B cell (primary cell): ENCODE data around the gene AASS. TPM values are rescaled to one million over a fixed set of nuclear protein-coding genes. Genes with fewer than 3 reads are reported as not detected.

Source experiments
- ATAC-seq: fragments of 200-7000 bp; cut with Tn5 transposase; one replicate; pipeline ENCODE4 v1.10.0; 2021; ENCODE audit warnings: low read depth, mild to moderate bottlenecking, moderate number of reproducible peaks, moderate library complexity
- CTCF ChIA-PET: fragments of 350-600 bp; sonication (Branson Sonifier 250); formaldehyde crosslinking; loops from one replicate; lab custom pipeline; 2021; ENCODE audit warnings: antibody characterized with exemption, inconsistent platforms; lab: Charles Lee
- POLR2A ChIA-PET: fragments of 350-600 bp; sonication (Branson Sonifier 250); formaldehyde crosslinking; loops from one replicate; lab custom pipeline; 2021; ENCODE audit warnings: antibody characterized with exemption; lab: Charles Lee
- DNase-seq: peaks from one replicate; pipeline ENCODE4 v3.0.0; 2013
- H2AFZ ChIP-seq: 2 replicates; pipeline ENCODE4 v1.6.1; 2012; ENCODE audit warnings: mild to moderate bottlenecking, low read depth, low read length; ENCODE audit not compliant: insufficient read depth, poor library complexity, severe bottlenecking
- H3K27ac ChIP-seq, 2 donors: 1 replicate in 1 of 2; 2 replicates in 1 of 2; pipeline ENCODE4 v1.5.1; 2012 to 2013; ENCODE audit warnings: low read length in 2 of 2, mild to moderate bottlenecking in 2 of 2, moderate library complexity in 1 of 2
- H3K27me3 ChIP-seq, 4 experiments: fragments of 200-600 bp in 1 of 4; sonication (generic) in 1 of 4; replicated peaks in 1 of 4; 1 replicate in 2 of 4; 2 replicates in 2 of 4; pipeline versions ENCODE4 v1.6.1 to v1.7.0; 2013 to 2016; ENCODE audit warnings: low read length in 3 of 4, mild to moderate bottlenecking in 2 of 4, mixed read lengths in 1 of 4, moderate library complexity in 1 of 4; ENCODE audit not compliant: insufficient read depth in 4 of 4, control insufficient read depth in 3 of 4; ENCODE audit errors: control extremely low read depth in 1 of 4
- H3K36me3 ChIP-seq, 2 experiments: replicated peaks in 1 of 2; 1 replicate in 1 of 2; 2 replicates in 1 of 2; pipeline versions ENCODE4 v1.6.1 to v1.7.1; 2013; ENCODE audit warnings: low read length in 1 of 2; ENCODE audit not compliant: insufficient read depth in 2 of 2, control insufficient read depth in 1 of 2; ENCODE audit errors: control extremely low read depth in 1 of 2, extremely low read depth in 1 of 2
- H3K4me1 ChIP-seq, 2 donors: fragments of 200-600 bp in 1 of 2; sonication (generic) in 1 of 2; 1 replicate in 1 of 2; 2 replicates in 1 of 2; pipeline versions ENCODE4 v1.5.1 to v1.6.1; 2013 to 2017; ENCODE audit warnings: low read length in 2 of 2; ENCODE audit not compliant: control insufficient read depth in 2 of 2, insufficient read depth in 2 of 2
- H3K4me2 ChIP-seq: replicated peaks from 2 replicates; pipeline ENCODE3; 2012; ENCODE audit warnings: mild to moderate bottlenecking, low read depth, low read length; ENCODE audit not compliant: poor library complexity, severe bottlenecking
- H3K4me3 ChIP-seq, 5 experiments: fragments of 200-600 bp in 1 of 5; sonication (generic) in 1 of 5; 1 replicate in 3 of 5; 2 replicates in 2 of 5; pipeline versions ENCODE4 v1.5.1 to v1.7.0; 2011 to 2016; ENCODE audit warnings: low read length in 4 of 5, mild to moderate bottlenecking in 4 of 5, low read depth in 2 of 5, control low read depth in 1 of 5, moderate library complexity in 1 of 5; ENCODE audit not compliant: insufficient read depth in 1 of 5; ENCODE audit errors: control extremely low read depth in 1 of 5, extremely low read depth in 1 of 5
- H3K79me2 ChIP-seq: fragments of 200-600 bp; sonication (generic); one replicate; pipeline ENCODE4 v1.6.0; 2016; ENCODE audit warnings: low read length; ENCODE audit not compliant: control insufficient read depth, insufficient read depth
- H3K9ac ChIP-seq: fragments of 200-600 bp; sonication (generic); 2 replicates; pipeline ENCODE4 v1.6.1; 2017; ENCODE audit warnings: mild to moderate bottlenecking, low read length, moderate library complexity
- H3K9me3 ChIP-seq, 3 donors: one replicate each; pipeline versions ENCODE4 v1.6.1 to v1.7.1; 2013; ENCODE audit warnings: low read length in 2 of 3; ENCODE audit not compliant: control insufficient read depth in 2 of 3, insufficient read depth in 1 of 3; ENCODE audit errors: control extremely low read depth in 1 of 3
- H4K20me1 ChIP-seq: 2 replicates; pipeline ENCODE4 v1.6.0; 2012; ENCODE audit warnings: mild to moderate bottlenecking, low read length; ENCODE audit not compliant: insufficient read depth, control insufficient read depth, poor library complexity, severe bottlenecking
- H3K27ac Mint-ChIP-seq: one replicate; pipeline ENCODE4 v1.8.0; 2021; ENCODE audit warnings: mixed read lengths
- H3K27me3 Mint-ChIP-seq: one replicate; pipeline ENCODE4 v1.8.0; 2021; ENCODE audit warnings: mixed read lengths
- H3K4me1 Mint-ChIP-seq: one replicate; pipeline ENCODE4 v1.8.0; 2021; ENCODE audit warnings: mixed read lengths
- H3K4me3 Mint-ChIP-seq: one replicate; pipeline ENCODE4 v1.8.0; 2021; ENCODE audit warnings: mixed read lengths
- H3K9me3 Mint-ChIP-seq: one replicate; pipeline ENCODE4 v1.8.0; 2022; ENCODE audit warnings: mixed read lengths; ENCODE audit not compliant: insufficient read depth
- EZH2 ChIP-seq: IDR thresholded peaks from 2 replicates; pipeline ENCODE4 v1.6.1; 2012; ENCODE audit warnings: borderline replicate concordance, low read depth, mild to moderate bottlenecking, moderate library complexity, low read length; ENCODE audit not compliant: insufficient read depth, poor library complexity, severe bottlenecking
- WGBS: methylation state at CpG from one replicate; pipeline ENCODE4 v1.1.5; 2013; ENCODE audit warnings: missing lambda C conversion rate; ENCODE audit not compliant: insufficient coverage; 5-methylcytosine and 5-hydroxymethylcytosine counted together
- intact Hi-C: fragments of 100-400 bp; cut with micrococcal nuclease; formaldehyde crosslinking; loops from one replicate; pipeline ENCODE4 v1.10.0; 2022
- polyA plus RNA-seq: library from polyadenylated mRNA; depleted of rRNA; stranded (reverse); fragments of >200 nt; gene quantifications from 2 replicates; pipeline ENCODE4 v1.2.3, GENCODE V29; 2012
- total RNA-seq, 2 donors: library from RNA; stranded (reverse); fragments of 120-200 nt in 1 of 2; gene quantifications; 1 replicate in 1 of 2; 2 replicates in 1 of 2; pipeline versions ENCODE4 v1.2.3 to v1.2.4, GENCODE V29; 2013 to 2022
- TF ChIP-seq, protein P1 (sequence below): fragments of 200-600 bp; IDR thresholded peaks from one replicate; pipeline ENCODE4 v1.8.0; 2022; ENCODE audit warnings: antibody characterized with exemption, mild to moderate bottlenecking

Gene AASS
- total and polyA plus RNA-seq, 2 donors (not counting 1 experiment from before 2014, with no cell fraction given), result 2.1 to 10.6 TPM

DNA sequence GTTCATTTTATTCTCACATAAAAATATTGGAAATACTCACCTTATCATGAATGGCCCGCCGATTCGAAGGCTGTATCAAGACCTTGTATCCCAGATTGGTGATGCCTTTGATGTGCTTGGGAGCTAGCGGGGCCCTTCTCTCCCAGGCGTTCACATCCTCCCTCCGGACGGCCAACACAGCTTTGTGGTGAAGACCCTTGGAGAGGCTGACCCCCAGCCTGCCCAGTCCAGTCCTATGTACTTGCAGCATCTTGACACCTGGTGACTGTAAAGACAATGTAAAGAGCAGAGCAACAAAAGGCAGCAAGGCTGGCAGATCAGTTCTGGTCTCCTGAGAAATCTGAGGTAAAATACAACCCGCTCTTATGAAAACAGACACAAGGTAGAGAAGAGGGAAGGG, 10.6 kb downstream of the AASS start:
- WGBS, result 100% methylated on average over 3 of the region's 8 CpGs
- no peak for TF ChIP-seq EZH2
- TF ChIP-seq, protein P1, sequence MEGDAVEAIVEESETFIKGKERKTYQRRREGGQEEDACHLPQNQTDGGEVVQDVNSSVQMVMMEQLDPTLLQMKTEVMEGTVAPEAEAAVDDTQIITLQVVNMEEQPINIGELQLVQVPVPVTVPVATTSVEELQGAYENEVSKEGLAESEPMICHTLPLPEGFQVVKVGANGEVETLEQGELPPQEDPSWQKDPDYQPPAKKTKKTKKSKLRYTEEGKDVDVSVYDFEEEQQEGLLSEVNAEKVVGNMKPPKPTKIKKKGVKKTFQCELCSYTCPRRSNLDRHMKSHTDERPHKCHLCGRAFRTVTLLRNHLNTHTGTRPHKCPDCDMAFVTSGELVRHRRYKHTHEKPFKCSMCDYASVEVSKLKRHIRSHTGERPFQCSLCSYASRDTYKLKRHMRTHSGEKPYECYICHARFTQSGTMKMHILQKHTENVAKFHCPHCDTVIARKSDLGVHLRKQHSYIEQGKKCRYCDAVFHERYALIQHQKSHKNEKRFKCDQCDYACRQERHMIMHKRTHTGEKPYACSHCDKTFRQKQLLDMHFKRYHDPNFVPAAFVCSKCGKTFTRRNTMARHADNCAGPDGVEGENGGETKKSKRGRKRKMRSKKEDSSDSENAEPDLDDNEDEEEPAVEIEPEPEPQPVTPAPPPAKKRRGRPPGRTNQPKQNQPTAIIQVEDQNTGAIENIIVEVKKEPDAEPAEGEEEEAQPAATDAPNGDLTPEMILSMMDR, result no peak
- Mint-ChIP-seq H3K27me3 (peaks cover 5% of the 10 kb centered on the region), H3K27ac (no peak overlapping the region), H3K4me1 (peaks cover 14% of the 10 kb centered on the region), H3K4me3 (no peak overlapping the region), H3K9me3 (no peaks in the 10 kb centered on the region)
- Histone ChIP-seq H3K4me1 (peaks cover 7 to 15% of the 10 kb centered on the region in 2 donors), H3K4me2 (no peak overlapping the region), H3K27ac (no peak overlapping the region), H3K79me2 (no peaks in the 10 kb centered on the region), H2AFZ (no peak overlapping the region), H3K9ac (no peak overlapping the region), H4K20me1 (no peaks in the 10 kb centered on the region), H3K27me3 (no peaks in the 10 kb centered on the region), H3K4me3 (no peak overlapping the region), H3K36me3 (no peaks in the 10 kb centered on the region), H3K9me3 (no peaks in the 10 kb centered on the region)
- DNase-seq (no peak), ATAC-seq (no peak)
- ChIA-PET POLR2A (no interaction called here), CTCF (interaction anchor here (0.7 kb wide), 1 partner anchor 41 kb away, joined by 3 read pairs; no protein-coding TSS in a partner anchor)
- intact Hi-C loops, result no loop called here

DNA sequence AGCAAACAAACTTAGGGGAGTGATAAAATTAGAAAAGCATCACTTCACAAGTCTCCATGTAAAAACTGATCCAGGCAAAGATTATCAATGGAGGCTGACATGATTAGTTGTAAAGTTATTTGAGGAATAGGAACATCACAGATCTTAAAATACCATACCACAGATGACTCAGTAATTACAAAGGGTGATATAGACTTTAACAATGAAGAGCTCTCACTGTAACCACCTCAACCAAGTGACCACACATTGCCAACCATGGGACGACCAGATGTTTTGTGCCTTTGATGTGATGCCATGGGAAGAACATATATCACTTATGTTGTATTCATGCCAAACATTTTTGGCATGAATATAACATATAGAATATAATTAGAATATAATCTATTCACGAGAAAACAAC, 11.7 kb downstream of the AASS start:
- no peak overlapping the region for H3K4me2 ChIP-seq
- H3K4me1 Mint-ChIP-seq, result peaks cover 7% of the 10 kb centered on the region
- no peaks in the 10 kb centered on the region for H3K9me3 ChIP-seq
- H3K36me3 ChIP-seq, result no peaks in the 10 kb centered on the region
- TF ChIP-seq, protein P1, result no peak
- no peak for TF ChIP-seq EZH2
- no peaks in the 10 kb centered on the region for H3K9me3 Mint-ChIP-seq
- H3K79me2 ChIP-seq, result no peaks in the 10 kb centered on the region
- H3K27ac Mint-ChIP-seq, result no peak overlapping the region
- no peak overlapping the region for H2AFZ ChIP-seq
- no peak overlapping the region for H3K9ac ChIP-seq
- no peak overlapping the region for H3K27ac ChIP-seq
- intact Hi-C loops, result no loop called here
- H3K27me3 ChIP-seq, result no peaks in the 10 kb centered on the region
- ChIA-PET POLR2A (no interaction called here), CTCF (no interaction called here)
- WGBS, result no CpG with 5 or more reads among the region's 2 CpGs
- ATAC-seq (no peak), DNase-seq (no peak)
- no peaks in the 10 kb centered on the region for H4K20me1 ChIP-seq
- no peak overlapping the region for H3K4me3 Mint-ChIP-seq
- peaks cover 2 to 8% of the 10 kb centered on the region in 2 donors for H3K4me1 ChIP-seq
- no peak overlapping the region for H3K4me3 ChIP-seq
- no peaks in the 10 kb centered on the region for H3K27me3 Mint-ChIP-seq
